IMR-90 (cell line): ENCODE data around the gene MTURN.

Experiments used
- CEBPB ChIP-seq: IDR thresholded peaks from 2 replicates; pipeline ENCODE4 v1.6.1; 2012; ENCODE audit warnings: low read depth, low read length, improper control_type of control experiment
- CTCF ChIP-seq: conservative IDR thresholded peaks from 2 replicates; pipeline ENCODE4 v1.5.1; 2012; ENCODE audit warnings: mild to moderate bottlenecking, low read depth, low read length, improper control_type of control experiment
- ELK1 ChIP-seq: fragments of 150-350 bp; IDR thresholded peaks from 2 replicates; pipeline ENCODE4 v1.6.1; 2016; ENCODE audit warnings: low read depth, mild to moderate bottlenecking, low read length, moderate library complexity, borderline replicate concordance
- MAZ ChIP-seq: IDR thresholded peaks from 2 replicates; pipeline ENCODE4 v1.6.1; 2012; ENCODE audit warnings: low read depth, mild to moderate bottlenecking, low read length, improper control_type of control experiment, moderate library complexity, borderline replicate concordance
- MXI1 ChIP-seq: IDR thresholded peaks from 2 replicates; pipeline ENCODE4 v1.6.1; 2012; ENCODE audit warnings: low read depth, mild to moderate bottlenecking, low read length, moderate library complexity, borderline replicate concordance
- POLR2A ChIP-seq: IDR thresholded peaks from 2 replicates; pipeline ENCODE4 v1.6.1; 2012; ENCODE audit warnings: mild to moderate bottlenecking, low read depth, low read length
- RAD21 ChIP-seq: IDR thresholded peaks from 2 replicates; pipeline ENCODE4 v1.6.1; 2012; ENCODE audit warnings: low read length, improper control_type of control experiment
- RCOR1 ChIP-seq: IDR thresholded peaks from 2 replicates; pipeline ENCODE4 v1.6.1; 2012; ENCODE audit warnings: mild to moderate bottlenecking, low read length, improper control_type of control experiment; ENCODE audit not compliant: insufficient replicate concordance

- no peak for TF ChIP-seq CEBPB
- no peak for TF ChIP-seq POLR2A
- TF ChIP-seq CTCF = no peak
- TF ChIP-seq RAD21 = no peak
- TF ChIP-seq MAZ = no peak
- TF ChIP-seq ELK1 = no peak
- no peak for TF ChIP-seq RCOR1
- no peak for TF ChIP-seq MXI1
These were observed 28.6 kb downstream of the MTURN start for GRCh38 chr7:30163231-30163894.
